BJ (cell line): Measurements from ENCODE around the gene FOXE3. TPM values are rescaled to one million over a fixed set of nuclear protein-coding genes. Genes with fewer than 3 reads are reported as not detected.
A peak's percentile ranks its signal among the peaks of the same experiment; 100 is the strongest.

Experiments used
- CTCF ChIA-PET: fragments of 350-600 bp; formaldehyde crosslinking; extraction: SDS; loops from one replicate; lab custom pipeline; 2021; ENCODE audit warnings: antibody characterized with exemption, inconsistent platforms; lab: Yijun Ruan, JAX
- POLR2A ChIA-PET: fragments of 300-600 bp; sonication (Branson Sonifier 250); formaldehyde crosslinking; extraction: SDS; loops from one replicate; lab custom pipeline; 2021; ENCODE audit warnings: antibody characterized with exemption; lab: Charles Lee
- DNase-seq: peaks from one replicate; pipeline ENCODE4 v3.0.0-alpha.2; 2011; ENCODE audit warnings: low read depth
- H3K27me3 ChIP-seq: 2 replicates; pipeline ENCODE4 v1.6.0; 2011; ENCODE audit warnings: low read length; ENCODE audit not compliant: control insufficient read depth, insufficient read depth
- H3K36me3 ChIP-seq: 2 replicates; pipeline ENCODE4 v1.5.1; 2011; ENCODE audit warnings: low read length; ENCODE audit not compliant: control insufficient read depth, insufficient read depth
- H3K4me3 ChIP-seq: 2 replicates; pipeline ENCODE4 v1.5.1; 2011; ENCODE audit warnings: low read depth, mild to moderate bottlenecking, control low read depth, low read length
- polyA plus RNA-seq: library from polyadenylated mRNA; depleted of rRNA; stranded (reverse); fragments of >200 nt; gene quantifications from 2 replicates; pipeline ENCODE4 v1.2.3, GENCODE V29; 2011
- TF ChIP-seq, protein P1 (sequence below): IDR thresholded peaks from 2 replicates; pipeline ENCODE4 v1.5.1; 2011; ENCODE audit warnings: low read depth, mild to moderate bottlenecking, control low read depth, inconsistent platforms, low read length, moderate library complexity; ENCODE audit not compliant: insufficient read depth

Gene FOXE3
- polyA plus RNA-seq, 1 experiment = 0.04 TPM

DNA sequence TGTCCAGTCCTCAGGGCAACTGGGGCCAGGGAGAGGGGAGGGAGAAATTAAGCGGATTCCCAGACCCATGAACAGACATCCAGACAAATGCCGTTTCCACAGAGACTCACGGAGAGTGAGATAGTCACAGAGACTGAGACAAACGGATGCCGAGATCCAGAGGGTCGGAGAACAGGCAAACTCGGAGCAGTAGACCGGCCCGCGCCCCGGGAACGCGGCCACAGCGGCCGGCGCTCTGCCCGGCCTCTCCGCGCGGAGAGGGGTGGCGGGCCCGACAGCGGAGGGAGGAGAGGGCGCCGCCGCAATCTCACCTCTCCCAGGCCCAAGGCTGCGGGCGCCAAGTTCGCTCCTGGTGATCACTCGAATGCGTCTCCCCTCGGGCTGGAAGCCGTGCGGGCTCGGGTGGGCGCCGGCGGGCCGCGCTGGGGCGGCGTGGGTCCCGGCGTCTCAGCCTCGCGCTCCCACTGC is 20.9 kb downstream of the FOXE3 start:
- POLR2A ChIA-PET = no interaction called here
- Histone ChIP-seq H3K27me3 (peaks cover 11% of the 10 kb centered on the region), H3K4me3 (peak overlapping the region; percentile 86), H3K36me3 (no peaks in the 10 kb centered on the region; the same call in 1 of the 2 replicates)
- no peak for DNase-seq
- CTCF ChIA-PET = interaction anchor here (0.7 to 12.3 kb wide), 57 partner anchors 9 to 357 kb away, joined by 3 to 169 read pairs (median 5); no protein-coding TSS in a partner anchor
- TF ChIP-seq, protein P1, sequence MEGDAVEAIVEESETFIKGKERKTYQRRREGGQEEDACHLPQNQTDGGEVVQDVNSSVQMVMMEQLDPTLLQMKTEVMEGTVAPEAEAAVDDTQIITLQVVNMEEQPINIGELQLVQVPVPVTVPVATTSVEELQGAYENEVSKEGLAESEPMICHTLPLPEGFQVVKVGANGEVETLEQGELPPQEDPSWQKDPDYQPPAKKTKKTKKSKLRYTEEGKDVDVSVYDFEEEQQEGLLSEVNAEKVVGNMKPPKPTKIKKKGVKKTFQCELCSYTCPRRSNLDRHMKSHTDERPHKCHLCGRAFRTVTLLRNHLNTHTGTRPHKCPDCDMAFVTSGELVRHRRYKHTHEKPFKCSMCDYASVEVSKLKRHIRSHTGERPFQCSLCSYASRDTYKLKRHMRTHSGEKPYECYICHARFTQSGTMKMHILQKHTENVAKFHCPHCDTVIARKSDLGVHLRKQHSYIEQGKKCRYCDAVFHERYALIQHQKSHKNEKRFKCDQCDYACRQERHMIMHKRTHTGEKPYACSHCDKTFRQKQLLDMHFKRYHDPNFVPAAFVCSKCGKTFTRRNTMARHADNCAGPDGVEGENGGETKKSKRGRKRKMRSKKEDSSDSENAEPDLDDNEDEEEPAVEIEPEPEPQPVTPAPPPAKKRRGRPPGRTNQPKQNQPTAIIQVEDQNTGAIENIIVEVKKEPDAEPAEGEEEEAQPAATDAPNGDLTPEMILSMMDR = no peak

DNA sequence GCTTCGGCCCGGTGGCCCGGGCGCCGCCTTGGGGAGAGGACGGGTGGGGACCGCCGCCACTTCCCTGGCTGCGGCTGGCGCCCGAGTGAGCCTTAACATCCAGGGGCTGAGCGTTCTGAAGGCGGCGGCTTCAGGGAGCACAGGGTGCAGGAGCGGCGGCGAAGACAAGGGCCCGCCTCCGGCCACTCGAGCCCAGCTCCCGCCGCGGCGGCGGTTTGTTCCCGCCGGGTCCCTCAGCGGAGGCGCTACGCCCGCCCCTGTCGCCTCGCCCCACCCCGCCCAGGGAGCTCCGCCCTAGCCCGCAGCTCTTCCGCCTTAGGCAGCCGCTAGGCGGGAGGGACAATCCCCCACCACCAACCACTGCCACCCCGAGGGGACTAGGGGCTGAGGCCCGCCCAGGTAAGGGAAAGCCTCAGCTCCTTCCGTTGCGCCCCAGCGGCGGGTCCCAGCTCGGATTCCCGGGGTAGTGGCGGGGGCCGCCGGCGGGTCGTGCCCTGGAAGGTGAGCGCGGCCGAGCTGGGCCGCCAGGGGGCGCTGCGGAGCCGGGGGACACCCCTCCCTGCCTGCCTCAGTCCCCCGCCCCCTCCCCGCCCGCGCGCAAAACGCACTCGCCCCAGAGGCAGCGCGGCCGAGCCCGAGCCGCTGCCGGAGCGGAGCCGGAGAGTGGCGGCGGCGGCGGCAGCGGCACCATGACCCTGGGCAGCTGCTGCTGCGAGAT is 21.5 kb downstream of the FOXE3 start, which contains the start of gene FOXD2:
TSS of gene FOXD2 (plus strand) at position 598 of the 718 bp plus-strand sequence. CDS start at position 690, 92 bp downstream.
- Histone ChIP-seq H3K36me3 (no peaks in the 10 kb centered on the region; the same call in 1 of the 2 replicates), H3K27me3 (peaks cover 13% of the 10 kb centered on the region), H3K4me3 (peak within 1 kb of the TSS; percentile 86)
- ChIA-PET POLR2A (no interaction called here), CTCF (interaction anchor here (0.7 to 12.3 kb wide), 46 partner anchors 9 to 356 kb away, joined by 3 to 169 read pairs (median 5); no protein-coding TSS in a partner anchor)
- TF ChIP-seq, protein P1 = peak; percentile 61
- DNase-seq = no peak

DNA sequence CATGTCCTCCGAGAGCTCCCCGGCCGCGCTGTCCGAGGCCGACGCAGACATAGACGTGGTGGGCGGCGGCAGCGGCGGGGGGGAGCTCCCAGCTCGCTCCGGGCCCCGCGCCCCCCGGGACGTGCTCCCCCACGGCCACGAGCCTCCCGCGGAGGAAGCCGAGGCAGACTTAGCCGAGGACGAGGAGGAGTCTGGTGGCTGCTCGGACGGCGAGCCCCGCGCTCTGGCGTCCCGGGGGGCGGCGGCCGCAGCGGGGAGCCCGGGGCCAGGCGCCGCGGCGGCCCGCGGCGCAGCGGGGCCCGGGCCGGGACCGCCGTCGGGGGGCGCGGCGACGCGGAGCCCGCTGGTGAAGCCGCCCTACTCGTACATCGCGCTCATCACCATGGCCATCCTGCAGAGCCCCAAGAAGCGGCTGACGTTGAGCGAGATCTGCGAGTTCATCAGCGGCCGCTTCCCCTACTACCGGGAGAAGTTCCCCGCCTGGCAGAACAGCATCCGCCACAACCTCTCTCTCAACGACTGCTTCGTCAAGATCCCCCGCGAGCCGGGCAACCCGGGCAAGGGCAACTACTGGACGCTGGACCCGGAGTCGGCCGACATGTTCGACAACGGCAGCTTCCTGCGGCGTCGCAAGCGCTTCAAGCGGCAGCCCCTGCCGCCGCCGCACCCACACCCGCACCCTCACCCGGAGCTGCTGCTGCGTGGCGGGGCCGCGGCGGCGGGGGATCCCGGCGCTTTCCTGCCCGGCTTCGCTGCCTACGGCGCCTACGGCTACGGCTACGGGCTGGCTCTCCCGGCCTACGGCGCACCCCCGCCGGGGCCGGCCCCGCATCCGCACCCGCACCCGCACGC is 22.3 kb downstream of the FOXE3 start:
- POLR2A ChIA-PET = no interaction called here
- CTCF ChIA-PET = interaction anchor here (0.8 to 12.3 kb wide), 36 partner anchors 8 to 300 kb away, joined by 3 to 169 read pairs (median 5); no protein-coding TSS in a partner anchor
- no peaks in the 10 kb centered on the region for H3K36me3 ChIP-seq
- no peak for DNase-seq
- TF ChIP-seq, protein P1 = no peak
- peaks cover 20% of the 10 kb centered on the region for H3K27me3 ChIP-seq
- peak overlapping the region; percentile 86 for H3K4me3 ChIP-seq

DNA sequence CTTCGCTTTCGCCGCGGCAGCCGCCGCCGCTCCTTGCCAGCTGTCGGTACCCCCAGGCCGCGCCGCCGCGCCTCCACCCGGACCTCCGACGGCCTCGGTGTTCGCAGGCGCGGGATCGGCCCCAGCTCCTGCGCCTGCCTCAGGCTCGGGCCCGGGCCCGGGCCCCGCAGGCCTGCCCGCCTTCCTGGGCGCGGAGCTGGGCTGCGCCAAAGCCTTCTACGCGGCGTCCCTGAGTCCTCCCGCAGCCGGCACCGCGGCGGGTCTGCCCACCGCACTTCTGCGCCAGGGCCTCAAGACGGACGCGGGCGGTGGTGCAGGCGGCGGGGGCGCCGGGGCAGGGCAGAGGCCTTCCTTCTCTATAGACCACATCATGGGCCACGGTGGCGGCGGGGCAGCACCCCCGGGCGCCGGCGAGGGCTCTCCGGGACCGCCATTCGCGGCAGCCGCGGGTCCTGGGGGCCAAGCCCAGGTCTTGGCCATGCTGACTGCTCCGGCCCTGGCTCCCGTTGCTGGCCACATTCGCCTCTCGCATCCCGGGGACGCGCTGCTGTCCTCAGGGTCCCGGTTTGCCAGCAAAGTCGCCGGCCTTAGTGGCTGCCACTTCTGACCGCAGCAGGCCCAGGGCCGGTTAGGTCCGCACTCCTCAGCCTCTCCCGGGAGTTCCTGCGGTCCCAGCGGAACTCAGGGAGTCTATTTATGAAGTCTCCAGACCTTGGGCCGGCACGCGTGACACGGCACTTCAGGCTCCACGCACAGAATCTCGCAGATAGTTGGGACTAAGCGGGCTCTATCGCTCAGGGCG is 23.1 kb downstream of the FOXE3 start:
- DNase-seq = no peak
- ChIA-PET CTCF (interaction anchor here (1.9 to 6.1 kb wide), 6 partner anchors 10 to 288 kb away, joined by 6 to 167 read pairs (median 12); no protein-coding TSS in a partner anchor), POLR2A (no interaction called here)
- Histone ChIP-seq H3K27me3 (peaks cover 24% of the 10 kb centered on the region), H3K4me3 (no peak overlapping the region), H3K36me3 (no peaks in the 10 kb centered on the region)
- TF ChIP-seq, protein P1 = no peak
